ENCODE results near the gene TERT.
"Not testable (repeated sequence)": the region's sequence is repeated elsewhere in the genome, so short reads cannot be mapped to it uniquely, and the experiment has no call there.

Gene TERT

GRCh38 chr5:1294835-1295649 lies at the start of gene TERT:
Gene TERT, minus strand, starts transcription at chr5:1295068. Its CDS starts 79 bp downstream, at chr5:1294989.
- no peak for FAIRE-seq

GRCh38 chr5:1343931-1344901 lies 49.3 kb upstream of the TERT start:
- FAIRE-seq: no peak

GRCh38 chr5:1343315-1343751 lies 48.5 kb upstream of the TERT start:
- FAIRE-seq: no peak

- FAIRE-seq: not testable (repeated sequence)
Measured at GRCh38 chr5:1342711-1343110, 47.8 kb upstream of the TERT start.

GRCh38 chr5:1342268-1342667 lies 47.4 kb upstream of the TERT start:
- FAIRE-seq: no peak

GRCh38 chr5:1341863-1342262 lies 47.0 kb upstream of the TERT start:
- no peak for FAIRE-seq

- FAIRE-seq: not testable (repeated sequence)
Measured at GRCh38 chr5:1339818-1340210, 44.9 kb upstream of the TERT start.

GRCh38 chr5:1339139-1339817 lies 44.4 kb upstream of the TERT start:
- FAIRE-seq: not testable (repeated sequence)

- FAIRE-seq: no peak
Measured at GRCh38 chr5:1338506-1339070, 43.7 kb upstream of the TERT start.

- FAIRE-seq: no peak
Measured at GRCh38 chr5:1338196-1338490, 43.3 kb upstream of the TERT start.

GRCh38 chr5:1337489-1338195 lies 42.8 kb upstream of the TERT start:
- no peak for FAIRE-seq

GRCh38 chr5:1336749-1337488 lies 42.1 kb upstream of the TERT start:
- FAIRE-seq: no peak

GRCh38 chr5:1336106-1336561 lies 41.3 kb upstream of the TERT start:
- no peak for FAIRE-seq

GRCh38 chr5:1335540-1336095 lies 40.8 kb upstream of the TERT start:
- FAIRE-seq: no peak

GRCh38 chr5:1334831-1335539 lies 40.1 kb upstream of the TERT start:
- no peak for FAIRE-seq

GRCh38 chr5:1333986-1334385 lies 39.1 kb upstream of the TERT start:
- no peak for FAIRE-seq

- not testable (repeated sequence) for FAIRE-seq
Measured at GRCh38 chr5:1333286-1333685, 38.4 kb upstream of the TERT start.

GRCh38 chr5:1332461-1333001 lies 37.7 kb upstream of the TERT start:
- no peak for FAIRE-seq

GRCh38 chr5:1331861-1332405 lies 37.1 kb upstream of the TERT start:
- FAIRE-seq: no peak

Data from TTC549 (cell line).